Muscle layer of colon (tissue), 2 donors: ENCODE results near the gene RFTN2.

Experiments used
- H3K27ac ChIP-seq: one replicate; pipeline ENCODE4 v1.7.0; 2013; ENCODE audit warnings: low read depth, mild to moderate bottlenecking, low read length, moderate library complexity
- H3K27me3 ChIP-seq, 2 donors: one replicate each; pipeline ENCODE4 v1.7.0; 2013; ENCODE audit warnings: low read length in 2 of 2, mild to moderate bottlenecking in 2 of 2; ENCODE audit not compliant: insufficient read depth in 2 of 2, control insufficient read depth in 1 of 2
- H3K36me3 ChIP-seq: one replicate; pipeline ENCODE4 v1.7.0; 2013; ENCODE audit warnings: mild to moderate bottlenecking, low read length; ENCODE audit not compliant: insufficient read depth
- H3K4me1 ChIP-seq: one replicate; pipeline ENCODE4 v1.7.0; 2013; ENCODE audit warnings: mild to moderate bottlenecking, low read length; ENCODE audit not compliant: insufficient read depth
- H3K4me3 ChIP-seq, 2 donors: one replicate each; pipeline ENCODE4 v1.7.0; 2013; ENCODE audit warnings: low read length in 2 of 2, low read depth in 1 of 2, mild to moderate bottlenecking in 1 of 2, moderate library complexity in 1 of 2
- H3K9ac ChIP-seq: one replicate; pipeline ENCODE4 v1.7.0; 2013; ENCODE audit warnings: low read length
- H3K9me3 ChIP-seq: one replicate; pipeline ENCODE4 v1.7.0; 2013; ENCODE audit warnings: mild to moderate bottlenecking, low read length
- donor health status: abdominal sarcoma.
- donor health status: Adenocarcinoma of cecum.

RFTN2 gene

DNA sequence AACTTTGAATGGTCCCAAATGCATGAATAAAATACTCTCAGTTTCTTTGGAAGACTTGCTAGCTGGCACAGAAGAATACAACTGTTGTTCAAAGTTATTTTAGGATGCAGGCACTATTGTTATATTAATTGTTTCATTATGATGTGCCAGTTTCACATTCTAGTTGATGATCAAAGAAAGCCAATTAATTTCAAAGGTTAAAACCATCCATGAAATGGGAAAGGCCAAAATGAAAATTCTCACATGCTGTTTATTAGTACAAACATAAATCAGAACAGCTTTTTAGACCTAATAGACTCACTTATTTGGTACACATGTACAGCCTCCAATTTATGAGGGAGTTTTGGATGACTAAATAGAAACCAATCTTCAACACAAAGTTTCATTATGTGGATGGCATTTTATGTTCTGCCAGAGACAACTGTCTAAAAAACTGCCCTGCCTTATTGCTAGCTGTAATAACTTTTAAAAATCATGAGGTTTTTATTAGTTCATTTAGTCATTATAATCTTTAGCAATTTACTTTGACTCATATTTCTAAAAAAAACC is 42.2 kb downstream of the RFTN2 start:
- no peak overlapping the region for H3K4me3 ChIP-seq
- H3K36me3 ChIP-seq = no peaks in the 10 kb centered on the region
- no peak overlapping the region for H3K27ac ChIP-seq

DNA sequence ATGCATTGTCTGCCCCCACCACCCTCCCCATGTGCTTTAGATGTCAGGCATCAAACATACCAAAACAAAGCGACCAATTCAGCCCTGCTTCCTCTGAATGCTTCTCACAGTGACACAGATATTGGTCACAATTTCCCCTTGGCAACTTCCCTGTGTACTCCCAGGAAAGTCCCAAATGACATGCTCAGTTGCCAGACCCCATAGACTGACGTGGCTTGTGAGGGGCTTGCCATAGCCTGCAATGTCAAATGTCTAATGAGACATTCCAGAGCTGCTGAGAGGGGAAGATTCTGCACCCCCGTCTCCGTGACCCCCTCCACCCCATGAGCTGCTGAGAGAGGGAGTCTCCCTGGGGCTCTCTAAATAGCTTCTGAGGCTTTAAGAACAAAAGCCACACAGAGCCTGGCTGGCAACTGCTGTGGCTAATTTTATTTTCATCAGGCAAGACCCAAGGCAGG is 47.3 kb downstream of the RFTN2 start:
- H3K9me3 ChIP-seq = no peaks in the 10 kb centered on the region
- H3K4me1 ChIP-seq = no peaks in the 10 kb centered on the region
- no peaks in the 10 kb centered on the region for H3K27me3 ChIP-seq
- H3K9ac ChIP-seq = no peak overlapping the region
- no peak overlapping the region for H3K4me3 ChIP-seq
- no peak overlapping the region for H3K27ac ChIP-seq
- no peaks in the 10 kb centered on the region for H3K36me3 ChIP-seq

More for the DNA sequence above, 42.2 kb downstream of the RFTN2 start:
- Histone ChIP-seq H3K9me3 (no peaks in the 10 kb centered on the region), H3K4me1 (no peaks in the 10 kb centered on the region), H3K9ac (no peak overlapping the region), H3K27me3 (no peaks in the 10 kb centered on the region)

DNA sequence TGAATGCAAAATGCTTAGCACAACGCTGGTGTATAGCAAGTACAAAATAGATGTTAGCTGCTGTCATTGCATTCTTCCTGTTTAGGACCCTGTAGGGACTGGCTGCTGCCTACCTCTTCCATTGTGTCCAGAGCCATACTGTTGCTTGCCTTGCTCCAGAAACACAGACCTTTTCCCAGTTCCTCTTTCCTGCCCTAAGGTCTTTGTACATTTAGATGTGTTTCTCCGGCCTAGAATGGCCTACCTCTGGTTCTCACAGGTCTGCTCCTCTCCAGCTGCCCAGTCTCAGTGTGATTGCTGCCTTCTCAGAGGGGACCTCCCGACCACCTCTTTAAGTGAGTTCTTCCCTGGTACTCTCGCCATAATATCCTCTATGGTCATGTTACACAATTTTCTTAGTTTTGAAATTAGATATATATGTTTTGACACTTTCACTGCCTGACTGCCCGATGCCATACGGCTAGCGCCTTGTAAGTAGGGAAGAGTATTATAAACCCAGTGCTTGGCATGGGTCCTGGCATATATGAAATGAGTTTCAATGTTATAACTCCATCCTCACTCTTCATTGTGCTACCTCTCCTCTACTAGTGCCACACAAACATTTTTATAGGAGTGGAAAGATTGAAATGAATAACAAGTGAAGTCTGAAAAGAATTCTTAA is 48.3 kb downstream of the RFTN2 start:
- H3K9ac ChIP-seq = no peak overlapping the region
- H3K27me3 ChIP-seq = no peaks in the 10 kb centered on the region
- H3K27ac ChIP-seq = no peak overlapping the region
- H3K36me3 ChIP-seq = no peaks in the 10 kb centered on the region
- H3K4me1 ChIP-seq = no peaks in the 10 kb centered on the region
- H3K9me3 ChIP-seq = no peaks in the 10 kb centered on the region
- no peak overlapping the region for H3K4me3 ChIP-seq

DNA sequence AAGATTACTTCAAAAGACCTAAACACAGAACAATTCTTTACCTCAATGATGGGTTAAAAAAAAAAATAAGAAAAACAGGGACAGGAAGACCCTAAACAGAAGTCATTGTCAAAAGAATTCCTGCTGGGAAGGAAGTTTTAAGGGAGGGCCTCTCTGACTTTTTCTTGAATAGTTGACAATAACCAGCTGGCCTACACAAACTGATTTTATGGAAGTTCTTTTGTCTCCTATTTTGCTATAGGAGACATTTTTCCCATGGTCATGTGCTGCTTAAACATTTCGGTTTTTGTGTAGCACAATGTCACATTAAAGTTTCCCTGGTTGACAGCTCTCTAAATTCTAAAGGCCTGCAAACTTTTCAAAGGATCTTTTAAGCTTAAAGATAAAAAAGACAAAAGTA is 55.3 kb downstream of the RFTN2 start:
- no peak overlapping the region for H3K27ac ChIP-seq
- no peak overlapping the region for H3K4me3 ChIP-seq
- no peaks in the 10 kb centered on the region for H3K27me3 ChIP-seq
- H3K36me3 ChIP-seq = no peaks in the 10 kb centered on the region
- no peaks in the 10 kb centered on the region for H3K9me3 ChIP-seq
- no peak overlapping the region for H3K9ac ChIP-seq
- no peaks in the 10 kb centered on the region for H3K4me1 ChIP-seq

DNA sequence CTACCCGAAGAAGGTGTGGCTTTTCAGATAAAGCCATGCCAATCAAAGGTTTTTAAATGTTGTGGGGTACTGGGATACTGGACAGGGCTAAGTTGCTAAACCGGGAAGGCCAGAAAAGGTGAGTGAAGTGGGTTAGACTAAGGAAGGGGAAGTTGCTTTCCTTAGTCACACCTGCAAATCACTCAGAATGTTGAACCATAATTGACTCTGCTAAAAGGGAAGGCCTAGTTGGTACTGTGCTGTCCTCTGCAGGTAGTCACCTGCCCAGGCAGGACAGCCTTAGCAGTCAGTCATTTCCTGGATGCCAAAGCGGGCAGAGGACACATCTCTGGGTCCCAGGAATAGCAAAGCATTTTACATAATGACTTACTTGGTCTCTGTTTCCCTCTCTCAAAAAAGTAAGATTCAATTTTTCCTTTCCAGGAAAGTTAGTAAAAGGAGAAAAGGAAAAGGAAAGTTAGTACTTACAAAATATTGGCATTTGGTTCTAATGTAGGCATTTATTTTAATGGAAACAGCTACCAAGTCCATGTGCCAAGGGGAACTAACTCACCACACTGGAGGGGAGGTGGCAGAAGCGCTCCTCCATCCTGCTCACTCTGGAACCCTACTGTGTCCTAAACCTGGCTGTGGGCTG is 60.3 kb downstream of the RFTN2 start:
- Histone ChIP-seq H3K9ac (no peak overlapping the region), H3K9me3 (no peaks in the 10 kb centered on the region), H3K4me1 (no peaks in the 10 kb centered on the region), H3K27me3 (no peaks in the 10 kb centered on the region), H3K36me3 (no peaks in the 10 kb centered on the region), H3K4me3 (no peak overlapping the region), H3K27ac (no peak overlapping the region)

DNA sequence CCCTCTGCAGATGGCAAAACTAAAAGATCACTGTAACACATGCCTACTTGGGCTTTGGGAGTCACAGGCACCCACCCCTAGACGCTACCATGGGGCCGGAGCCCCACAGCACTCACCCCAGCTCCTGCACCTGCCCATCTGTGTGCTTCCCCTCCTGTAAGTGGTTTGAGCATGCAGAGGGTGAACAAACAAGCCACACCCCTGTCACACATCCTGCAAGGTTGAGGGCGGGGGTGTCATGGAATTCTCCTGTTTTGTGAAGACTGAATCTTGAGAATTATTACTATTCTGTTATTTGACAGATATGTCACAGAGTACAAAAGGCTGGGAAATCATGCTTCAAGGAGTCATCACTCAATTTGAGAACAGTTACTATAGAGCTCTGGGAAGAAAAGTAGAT is 60.9 kb downstream of the RFTN2 start:
- Histone ChIP-seq H3K4me3 (no peak overlapping the region), H3K9me3 (no peaks in the 10 kb centered on the region), H3K36me3 (no peaks in the 10 kb centered on the region), H3K4me1 (no peaks in the 10 kb centered on the region), H3K27me3 (no peaks in the 10 kb centered on the region), H3K27ac (no peak overlapping the region), H3K9ac (no peak overlapping the region)

DNA sequence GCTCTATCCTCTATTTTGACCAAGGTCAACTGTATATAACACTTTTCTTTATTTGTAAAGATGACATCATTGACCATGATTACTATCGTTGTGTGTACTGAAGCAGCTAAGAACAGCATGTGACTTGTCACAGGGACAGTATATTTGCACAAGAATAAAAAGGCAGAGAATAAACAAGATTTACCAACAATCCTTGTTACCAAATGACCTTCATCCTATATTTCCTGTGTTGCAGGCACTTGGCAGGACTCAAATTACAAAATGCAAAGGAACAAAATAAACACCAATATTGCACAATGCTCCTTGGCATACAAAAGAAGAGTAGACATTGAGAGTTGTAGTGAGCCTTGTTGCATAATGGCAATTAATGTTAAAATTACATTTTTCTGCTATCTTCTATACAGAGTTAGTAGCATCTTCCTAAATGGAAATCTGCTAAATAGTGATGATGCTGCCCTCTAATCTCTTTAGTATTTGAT is 61.8 kb downstream of the RFTN2 start:
- no peaks in the 10 kb centered on the region for H3K27me3 ChIP-seq
- H3K27ac ChIP-seq = no peak overlapping the region
- H3K9me3 ChIP-seq = no peaks in the 10 kb centered on the region
- H3K36me3 ChIP-seq = no peaks in the 10 kb centered on the region
- no peak overlapping the region for H3K9ac ChIP-seq
- no peaks in the 10 kb centered on the region for H3K4me1 ChIP-seq
- no peak overlapping the region for H3K4me3 ChIP-seq

DNA sequence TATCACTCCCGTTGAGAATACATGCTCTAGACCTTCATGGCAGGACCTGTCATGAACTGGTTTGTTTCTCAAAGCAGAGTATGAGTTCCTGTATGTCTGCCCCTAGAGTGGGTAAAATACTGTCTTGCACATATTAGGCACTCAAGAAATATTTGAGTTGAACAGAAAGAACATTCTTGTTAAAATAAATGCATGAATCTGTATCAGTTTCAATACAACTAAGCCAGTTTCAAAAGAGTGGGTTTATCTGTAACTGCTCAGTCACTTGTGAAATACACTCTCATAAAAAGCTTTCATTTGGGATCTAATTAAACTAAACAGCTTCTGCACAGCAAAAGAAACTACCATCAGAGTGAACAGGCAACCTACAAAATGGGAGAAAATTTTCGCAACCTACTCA is 69.2 kb downstream of the RFTN2 start:
- Histone ChIP-seq H3K4me1 (no peaks in the 10 kb centered on the region), H3K27ac (no peak overlapping the region), H3K4me3 (no peak overlapping the region), H3K36me3 (no peaks in the 10 kb centered on the region), H3K9ac (no peak overlapping the region), H3K27me3 (no peaks in the 10 kb centered on the region), H3K9me3 (no peaks in the 10 kb centered on the region)

DNA sequence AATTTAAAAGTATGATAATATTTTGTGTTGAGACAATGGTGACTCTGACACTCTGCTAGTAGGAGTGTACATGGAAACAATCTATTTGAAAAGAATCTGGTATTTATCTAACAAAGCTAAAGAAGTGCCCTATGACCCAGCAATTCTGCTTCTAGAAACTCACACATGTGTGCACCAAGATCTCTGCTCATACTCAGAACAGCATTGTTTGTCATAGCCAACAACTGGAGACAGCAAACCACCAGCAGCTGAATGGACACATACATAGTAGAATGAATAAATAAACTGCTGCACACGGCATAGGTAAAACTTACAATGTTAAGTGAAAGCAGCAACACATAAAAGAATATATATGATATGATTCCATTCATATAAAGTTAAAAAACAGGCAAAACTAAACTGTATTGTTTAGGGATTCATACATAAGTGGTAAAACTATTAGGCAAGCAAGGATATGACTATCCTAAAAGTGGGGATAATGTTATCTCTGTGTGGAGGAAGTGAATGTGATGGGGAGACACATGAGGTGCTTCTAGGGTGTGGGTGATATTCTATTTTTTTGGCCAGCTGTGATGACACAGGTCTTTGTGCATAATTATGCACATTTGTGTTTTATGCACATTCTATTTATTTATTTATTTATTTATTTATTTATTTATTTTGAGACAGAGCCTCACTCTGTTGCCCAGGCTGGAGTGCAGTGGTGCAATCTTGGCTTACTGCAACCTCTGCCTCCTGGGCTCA is 71.1 kb downstream of the RFTN2 start:
- no peak overlapping the region for H3K4me3 ChIP-seq
- no peaks in the 10 kb centered on the region for H3K9me3 ChIP-seq
- H3K27ac ChIP-seq = no peak overlapping the region
- no peaks in the 10 kb centered on the region for H3K36me3 ChIP-seq
- H3K4me1 ChIP-seq = no peaks in the 10 kb centered on the region
- H3K27me3 ChIP-seq = no peaks in the 10 kb centered on the region
- no peak overlapping the region for H3K9ac ChIP-seq

DNA sequence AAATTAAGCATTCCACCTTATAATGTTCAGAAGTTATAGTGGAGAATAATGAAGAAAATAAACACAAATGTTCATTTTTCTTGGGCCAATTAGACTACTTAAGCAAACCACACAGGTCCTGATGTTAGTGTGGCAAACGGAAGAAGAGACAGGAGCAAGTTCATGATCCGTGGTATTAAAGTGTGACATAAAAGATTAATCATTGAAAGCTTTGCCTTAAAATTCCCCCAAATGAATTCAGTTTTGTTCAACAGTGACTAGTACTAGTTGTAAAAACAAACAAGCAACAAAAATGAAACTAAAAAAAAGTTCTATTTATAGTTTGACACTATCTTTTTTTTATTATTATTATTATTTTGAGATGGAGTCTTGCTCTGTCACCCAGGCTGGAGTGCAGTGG is 73.7 kb downstream of the RFTN2 start:
- Histone ChIP-seq H3K4me3 (no peak overlapping the region), H3K9me3 (no peaks in the 10 kb centered on the region), H3K27ac (no peak overlapping the region), H3K9ac (no peak overlapping the region), H3K36me3 (no peaks in the 10 kb centered on the region), H3K4me1 (no peaks in the 10 kb centered on the region), H3K27me3 (no peaks in the 10 kb centered on the region)

DNA sequence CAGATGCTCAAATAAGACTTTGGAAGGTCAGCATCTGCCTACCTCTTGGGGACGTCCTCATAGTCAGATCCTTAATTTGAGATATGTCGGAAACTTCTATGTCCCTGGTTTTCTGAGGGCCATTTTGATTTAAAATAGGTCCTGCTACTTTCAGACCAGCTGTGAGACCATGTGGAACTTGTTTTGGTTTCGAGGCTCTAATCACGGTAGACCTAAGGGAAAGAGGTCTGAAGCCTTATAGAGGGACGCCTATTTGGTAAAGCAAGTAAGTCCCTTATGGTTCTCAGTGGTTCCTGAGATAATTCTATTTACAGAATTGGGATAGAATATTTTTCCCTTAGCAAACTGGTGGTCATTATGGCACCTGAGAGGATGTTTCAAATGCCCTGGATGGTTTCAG is 75.1 kb downstream of the RFTN2 start:
- Histone ChIP-seq H3K27ac (no peak overlapping the region), H3K4me3 (no peak overlapping the region), H3K36me3 (no peaks in the 10 kb centered on the region), H3K9ac (no peak overlapping the region), H3K9me3 (no peaks in the 10 kb centered on the region), H3K27me3 (no peaks in the 10 kb centered on the region), H3K4me1 (no peaks in the 10 kb centered on the region)
